Adrenal gland (tissue), 12 donors: ENCODE measurements around the gene TRAF4. TPM values are rescaled to one million over a fixed set of nuclear protein-coding genes. Genes with fewer than 3 reads are reported as not detected.
A peak's percentile ranks its signal among the peaks of the same experiment; 100 is the strongest.

Source experiments
- DNase-seq, 7 donors: peaks; one replicate each; pipeline ENCODE4 v3.0.0-alpha.2; 2019 to 2020
- H3K27ac ChIP-seq, 5 donors: fragments of 200-600 bp; sonication (generic) in 4 of 5; 1 replicate in 3 of 5; 2 replicates in 2 of 5; pipeline versions ENCODE4 v1.5.1 to v1.8.0; 2016 to 2020; ENCODE audit warnings: mild to moderate bottlenecking in 1 of 5
- H3K27me3 ChIP-seq: fragments of 200-600 bp; 2 replicates; pipeline ENCODE4 v1.8.0; 2021
- H3K36me3 ChIP-seq, 2 donors: fragments of 200-600 bp; replicated peaks in 1 of 2; 1 replicate in 1 of 2; 2 replicates in 1 of 2; pipeline versions ENCODE4 v1.5.1 to v1.8.0; 2018 to 2022
- H3K4me1 ChIP-seq, 2 donors: fragments of 200-600 bp; replicated peaks in 1 of 2; 1 replicate in 1 of 2; 2 replicates in 1 of 2; pipeline versions ENCODE4 v1.5.1 to v1.8.0; 2018 to 2021
- H3K4me3 ChIP-seq, 4 donors: fragments of 200-600 bp; sonication (generic) in 3 of 4; one replicate each; pipeline ENCODE4 v1.5.1; 2016 to 2018
- H3K9me3 ChIP-seq, 3 donors: fragments of 200-600 bp; sonication (generic) in 1 of 3; replicated peaks in 1 of 3; 1 replicate in 2 of 3; 2 replicates in 1 of 3; pipeline versions ENCODE4 v1.5.1 to v1.8.0; 2016 to 2021
- POLR2A ChIP-seq, 2 donors: fragments of 450-650 bp; IDR thresholded peaks; one replicate each; pipeline ENCODE4 v1.6.1; 2017; ENCODE audit warnings: antibody characterized with exemption in 2 of 2, mild to moderate bottlenecking in 2 of 2, moderate library complexity in 1 of 2
- WGBS, 4 donors: extraction: QIAGEN DNeasy Blood & Tissue Kit in 2 of 4; methylation state at CpG; one replicate each; pipeline versions ENCODE4 v1.1.5 to v1.1.7; 2013 to 2017; 5-methylcytosine and 5-hydroxymethylcytosine counted together
- intact Hi-C, 2 donors: fragments of 100-400 bp; cut with DNase I; formaldehyde crosslinking; loops; one replicate each; pipeline versions ENCODE4 v1.14.1 to v1.15.0; 2022 to 2023
- polyA plus RNA-seq, 3 donors: library from polyadenylated mRNA; stranded (reverse); fragments of 200-250 nt in 2 of 3; fragments of 350-450 nt in 1 of 3; fragmentation: Illumina TruSeq in 1 of 3; extraction: RNeasy Lipid Tissue Mini Kit (QIAGEN cat#74804) in 1 of 3; gene quantifications; one replicate each; pipeline ENCODE4 v1.2.3, GENCODE V29; 2013 to 2014
- total RNA-seq, 9 donors: library from RNA; depleted of rRNA in 4 of 9; stranded (reverse); fragments of >200 nt in 4 of 9; fragments of 120-200 nt in 1 of 9; fragmentation: NEBNext Ultra II Directional in 1 of 9; extraction: Animal tissue kit (Norgen Biotek cat#: 25700) in 1 of 9; gene quantifications; one replicate each; pipeline versions ENCODE4 v1.1.0 to v1.2.4, GENCODE V29; 2013 to 2023
- TF ChIP-seq, protein P1 (sequence below), 6 experiments: fragments of 450-650 bp in 4 of 6; fragments of 200-600 bp in 2 of 6; sonication (generic) in 1 of 6; IDR thresholded peaks; 1 replicate in 5 of 6; 2 replicates in 1 of 6; pipeline versions ENCODE4 v1.5.1 to v1.8.0; 2016 to 2021; ENCODE audit warnings: antibody characterized with exemption in 6 of 6, mild to moderate bottlenecking in 2 of 6, moderate library complexity in 1 of 6
- donor health status: healthy with polysubstance abuse.
- donor health status: Bipolar disorder and iron deficiency.
- donor health status: DM: yes; HTN: yes; CAD: no.
- donor health status: DM: no; HTN: no; CAD: no.
- donor health status: DM: no; HTN: no; CAD: no.
- donor health status: DM: yes; HTN: yes; CAD: no.

Gene TRAF4
- total and polyA plus RNA-seq, 12 donors, result 8.2 to 50.5 (median 22.1) TPM

GRCh38 chr17:28747801-28748750 is 4.3 kb downstream of the TRAF4 start:
- WGBS, 4 donors, result 76 to 87% (median 84%) methylated on average over 3 to 18 of the region's 18 CpGs
- TF ChIP-seq, protein P1, sequence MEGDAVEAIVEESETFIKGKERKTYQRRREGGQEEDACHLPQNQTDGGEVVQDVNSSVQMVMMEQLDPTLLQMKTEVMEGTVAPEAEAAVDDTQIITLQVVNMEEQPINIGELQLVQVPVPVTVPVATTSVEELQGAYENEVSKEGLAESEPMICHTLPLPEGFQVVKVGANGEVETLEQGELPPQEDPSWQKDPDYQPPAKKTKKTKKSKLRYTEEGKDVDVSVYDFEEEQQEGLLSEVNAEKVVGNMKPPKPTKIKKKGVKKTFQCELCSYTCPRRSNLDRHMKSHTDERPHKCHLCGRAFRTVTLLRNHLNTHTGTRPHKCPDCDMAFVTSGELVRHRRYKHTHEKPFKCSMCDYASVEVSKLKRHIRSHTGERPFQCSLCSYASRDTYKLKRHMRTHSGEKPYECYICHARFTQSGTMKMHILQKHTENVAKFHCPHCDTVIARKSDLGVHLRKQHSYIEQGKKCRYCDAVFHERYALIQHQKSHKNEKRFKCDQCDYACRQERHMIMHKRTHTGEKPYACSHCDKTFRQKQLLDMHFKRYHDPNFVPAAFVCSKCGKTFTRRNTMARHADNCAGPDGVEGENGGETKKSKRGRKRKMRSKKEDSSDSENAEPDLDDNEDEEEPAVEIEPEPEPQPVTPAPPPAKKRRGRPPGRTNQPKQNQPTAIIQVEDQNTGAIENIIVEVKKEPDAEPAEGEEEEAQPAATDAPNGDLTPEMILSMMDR (IDR thresholded peaks at IDR 0.05), result no peak
- no peak for TF ChIP-seq POLR2A (IDR thresholded peaks at IDR 0.05)
- Histone ChIP-seq H3K9me3 (no peaks in the 10 kb centered on the region), H3K36me3 (peaks cover 0 to 25% of the 10 kb centered on the region in 2 donors), H3K4me1 (peaks cover 43 to 54% of the 10 kb centered on the region in 2 donors), H3K27ac (peak overlapping the region in 2 of 5 donors; percentile 8 to 98), H3K27me3 (no peaks in the 10 kb centered on the region), H3K4me3 (no peak overlapping the region)
- peak in 2 of 7 donors; percentile 24 to 25 for DNase-seq
- intact Hi-C loops, result loop anchor here in 1 of 2 donors (2.0 kb wide), 1 partner anchor 19 kb away; the partner anchor contains the start of gene NEK8

DNA sequence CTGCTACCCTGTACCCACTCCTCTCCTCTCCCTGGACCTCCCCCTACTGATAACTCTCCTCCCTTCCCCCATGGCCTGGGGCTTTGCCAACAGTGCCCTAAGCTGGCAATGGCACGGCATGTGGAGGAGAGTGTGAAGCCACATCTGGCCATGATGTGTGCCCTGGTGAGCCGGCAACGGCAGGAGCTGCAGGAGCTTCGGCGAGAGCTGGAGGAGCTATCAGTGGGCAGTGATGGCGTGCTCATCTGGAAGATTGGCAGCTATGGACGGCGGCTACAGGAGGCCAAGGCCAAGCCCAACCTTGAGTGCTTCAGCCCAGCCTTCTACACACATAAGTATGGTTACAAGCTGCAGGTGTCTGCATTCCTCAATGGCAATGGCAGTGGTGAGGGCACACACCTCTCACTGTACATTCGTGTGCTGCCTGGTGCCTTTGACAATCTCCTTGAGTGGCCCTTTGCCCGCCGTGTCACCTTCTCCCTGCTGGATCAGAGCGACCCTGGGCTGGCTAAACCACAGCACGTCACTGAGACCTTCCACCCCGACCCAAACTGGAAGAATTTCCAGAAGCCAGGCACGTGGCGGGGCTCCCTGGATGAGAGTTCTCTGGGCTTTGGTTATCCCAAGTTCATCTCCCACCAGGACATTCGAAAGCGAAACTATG is 5.2 kb downstream of the TRAF4 start:
- Histone ChIP-seq H3K4me3 (no peak overlapping the region), H3K9me3 (no peaks in the 10 kb centered on the region), H3K27ac (peak overlapping the region in 3 of 5 donors; percentile 4 to 98 (median 8)), H3K27me3 (no peaks in the 10 kb centered on the region), H3K4me1 (peaks cover 37 to 49% of the 10 kb centered on the region in 2 donors), H3K36me3 (peaks cover 0 to 25% of the 10 kb centered on the region in 2 donors)
- TF ChIP-seq, protein P1 (IDR thresholded peaks at IDR 0.05), result no peak
- TF ChIP-seq POLR2A (IDR thresholded peaks at IDR 0.05), result no peak
- WGBS, 4 donors, result 46 to 62% (median 54%) methylated on average over 8 to 18 of the region's 18 CpGs
- intact Hi-C loops, result no loop called here
- DNase-seq, result peak in 1 of 7 donors; percentile 28

GRCh38 chr17:28749516-28750177 is 5.8 kb downstream of the TRAF4 start:
- Histone ChIP-seq H3K9me3 (no peaks in the 10 kb centered on the region), H3K36me3 (peaks cover 0 to 25% of the 10 kb centered on the region in 2 donors), H3K27ac (peak overlapping the region in 4 of 5 donors; percentile 4 to 98 (median 42)), H3K4me1 (peaks cover 31 to 44% of the 10 kb centered on the region in 2 donors), H3K27me3 (no peaks in the 10 kb centered on the region), H3K4me3 (no peak overlapping the region)
- intact Hi-C loops, result loop anchor here in 1 of 2 donors (10.0 kb wide), 2 partner anchors 95 to 165 kb away; partner anchors contain the start of gene FAM222B
- no peak for DNase-seq
- TF ChIP-seq, protein P1 (IDR thresholded peaks at IDR 0.05), result no peak
- no peak for TF ChIP-seq POLR2A (IDR thresholded peaks at IDR 0.05)
- 28 to 56% (median 52%) methylated on average over 4 to 11 of the region's 11 CpGs for WGBS, 4 donors
